Urinary bladder (tissue), 4 donors: ENCODE measurements around the gene ZNF385B. TPM values are rescaled to one million over a fixed set of nuclear protein-coding genes. Genes with fewer than 3 reads are reported as not detected.

Experiments
- DNase-seq: peaks from one replicate; pipeline ENCODE4 v3.0.0-alpha.2; 2015; ENCODE audit errors: extremely low spot score
- H3K27ac ChIP-seq: one replicate; pipeline ENCODE4 v1.5.1; 2013; ENCODE audit warnings: low read depth, mild to moderate bottlenecking, moderate library complexity
- H3K36me3 ChIP-seq: one replicate; pipeline ENCODE4 v1.6.1; 2013; ENCODE audit warnings: mild to moderate bottlenecking, moderate library complexity; ENCODE audit not compliant: insufficient read depth
- H3K4me1 ChIP-seq: one replicate; pipeline ENCODE4 v1.6.1; 2013; ENCODE audit warnings: mild to moderate bottlenecking, moderate library complexity; ENCODE audit not compliant: insufficient read depth
- H3K4me3 ChIP-seq: one replicate; pipeline ENCODE4 v1.5.1; 2013; ENCODE audit warnings: low read depth, low read length
- WGBS: extraction: QIAGEN DNeasy Blood & Tissue Kit; methylation state at CpG from one replicate; pipeline ENCODE4 v1.1.7; 2013; 5-methylcytosine and 5-hydroxymethylcytosine counted together
- polyA plus RNA-seq: library from polyadenylated mRNA; stranded (reverse); fragments of 200-250 nt; gene quantifications from one replicate; pipeline ENCODE4 v1.2.3, GENCODE V29; 2013
- total RNA-seq: library from RNA; depleted of rRNA; stranded (reverse); fragments of >200 nt; gene quantifications from one replicate; pipeline ENCODE4 v1.2.3, GENCODE V29; 2014
- donor health status: healthy with polysubstance abuse.
- donor health status: healthy.

The ZNF385B gene
- total and polyA plus RNA-seq, 2 donors: 0.47 to 2.5 TPM

DNA sequence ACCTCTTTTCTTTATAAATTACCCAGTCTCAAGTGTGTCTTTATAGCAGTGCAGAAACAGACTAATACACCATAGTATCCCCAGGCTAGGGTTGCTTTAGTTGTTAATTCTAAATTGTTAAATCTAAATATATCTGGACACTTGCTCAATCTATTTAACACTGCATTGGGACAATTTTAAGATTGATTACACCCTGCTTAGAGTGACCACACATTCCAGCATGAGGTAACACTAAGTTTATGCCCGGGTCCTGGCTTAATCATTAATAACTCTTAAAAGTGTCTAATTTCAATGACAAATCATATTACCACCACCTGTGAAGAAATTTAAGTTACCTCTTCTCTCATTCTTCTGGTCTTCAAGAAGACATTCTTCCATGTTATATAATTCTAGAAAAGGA, 131.4 kb downstream of the ZNF385B start:
- 85% methylated on average over 1 of the region's 1 CpG for WGBS
- H3K4me1 ChIP-seq: no peaks in the 10 kb centered on the region
- DNase-seq: no peak
- H3K27ac ChIP-seq: no peak overlapping the region
- H3K36me3 ChIP-seq: no peaks in the 10 kb centered on the region
- no peak overlapping the region for H3K4me3 ChIP-seq

GRCh38 chr2:179726461-179727180, 134.8 kb downstream of the ZNF385B start:
- DNase-seq: no peak
- no peaks in the 10 kb centered on the region for H3K36me3 ChIP-seq
- H3K4me1 ChIP-seq: no peaks in the 10 kb centered on the region
- no peak overlapping the region for H3K27ac ChIP-seq
- H3K4me3 ChIP-seq: no peak overlapping the region
- 94% methylated on average over 5 of the region's 5 CpGs for WGBS

DNA sequence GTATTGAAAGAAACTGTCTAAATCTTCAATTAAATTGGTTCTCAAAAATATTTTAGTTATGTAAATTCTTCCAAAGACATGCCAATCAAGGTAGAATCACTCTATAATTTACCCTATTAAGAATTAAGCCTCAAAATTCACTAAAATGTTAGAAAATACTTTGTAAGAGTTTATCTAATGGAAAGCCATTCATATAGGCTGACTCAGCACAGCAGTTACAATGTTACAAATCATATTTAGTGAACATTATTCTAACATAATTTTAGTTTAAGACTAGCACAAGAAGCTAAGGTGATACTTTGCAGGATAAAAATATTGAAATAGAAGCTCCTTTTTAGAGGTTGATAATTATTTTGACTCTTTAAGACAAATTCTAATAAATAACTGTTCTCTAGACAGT, 137.0 kb downstream of the ZNF385B start:
- Histone ChIP-seq H3K4me3 (no peak overlapping the region), H3K36me3 (no peaks in the 10 kb centered on the region), H3K27ac (no peak overlapping the region), H3K4me1 (no peaks in the 10 kb centered on the region)
- DNase-seq: no peak

- Histone ChIP-seq H3K27ac (no peak overlapping the region), H3K4me1 (no peaks in the 10 kb centered on the region), H3K36me3 (no peaks in the 10 kb centered on the region), H3K4me3 (no peak overlapping the region)
- DNase-seq: no peak
Measured at GRCh38 chr2:179720173-179720772, 141.1 kb downstream of the ZNF385B start.

DNA sequence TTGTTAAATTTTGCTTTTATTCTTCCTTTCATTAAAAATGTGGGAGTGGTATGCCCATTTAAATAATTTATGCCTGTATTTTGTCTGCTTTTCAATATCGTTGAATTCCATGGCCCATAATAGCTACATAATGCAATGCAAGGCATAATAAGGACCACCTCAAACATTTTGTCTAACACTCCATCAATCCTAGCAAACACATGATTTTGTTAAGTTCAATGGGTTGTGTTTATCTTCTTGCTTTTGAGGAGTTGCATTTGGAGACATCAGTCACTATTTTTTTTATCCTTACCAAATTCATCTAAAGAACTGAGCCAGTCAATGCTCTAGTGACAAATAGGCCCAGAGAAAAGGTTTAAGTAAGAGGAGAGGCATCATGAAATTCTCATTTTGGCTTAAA, 145.5 kb downstream of the ZNF385B start:
- 87% methylated on average over 1 of the region's 1 CpG for WGBS
- DNase-seq: no peak
- Histone ChIP-seq H3K4me3 (no peak overlapping the region), H3K4me1 (no peaks in the 10 kb centered on the region), H3K27ac (no peak overlapping the region), H3K36me3 (no peaks in the 10 kb centered on the region)

- Histone ChIP-seq H3K4me3 (no peak overlapping the region), H3K4me1 (no peaks in the 10 kb centered on the region), H3K36me3 (no peaks in the 10 kb centered on the region), H3K27ac (no peak overlapping the region)
- WGBS: 72% methylated on average over 1 of the region's 1 CpG
- no peak for DNase-seq
Measured at GRCh38 chr2:179715196-179715595, 146.2 kb downstream of the ZNF385B start.

GRCh38 chr2:179712825-179713224, 148.6 kb downstream of the ZNF385B start:
- DNase-seq: no peak
- H3K4me3 ChIP-seq: no peak overlapping the region
- no peak overlapping the region for H3K27ac ChIP-seq
- no peaks in the 10 kb centered on the region for H3K36me3 ChIP-seq
- WGBS: 84% methylated on average over 4 of the region's 4 CpGs
- H3K4me1 ChIP-seq: no peaks in the 10 kb centered on the region

- Histone ChIP-seq H3K27ac (no peak overlapping the region), H3K4me1 (no peaks in the 10 kb centered on the region), H3K4me3 (no peak overlapping the region), H3K36me3 (no peaks in the 10 kb centered on the region)
- WGBS: 69% methylated on average over 4 of the region's 4 CpGs
- DNase-seq: no peak
Measured at GRCh38 chr2:179711375-179711774, 150.0 kb downstream of the ZNF385B start.

- H3K36me3 ChIP-seq: no peaks in the 10 kb centered on the region
- WGBS: 67% methylated on average over 1 of the region's 1 CpG
- no peak for DNase-seq
- H3K4me3 ChIP-seq: no peak overlapping the region
- no peak overlapping the region for H3K27ac ChIP-seq
- H3K4me1 ChIP-seq: no peaks in the 10 kb centered on the region
Measured at GRCh38 chr2:179703702-179704101, 157.7 kb downstream of the ZNF385B start.

GRCh38 chr2:179702912-179703311, 158.5 kb downstream of the ZNF385B start:
- no peak overlapping the region for H3K4me3 ChIP-seq
- H3K4me1 ChIP-seq: no peaks in the 10 kb centered on the region
- no peak overlapping the region for H3K27ac ChIP-seq
- WGBS: 90% methylated on average over 1 of the region's 1 CpG
- H3K36me3 ChIP-seq: no peaks in the 10 kb centered on the region
- DNase-seq: no peak

GRCh38 chr2:179701524-179702110, 159.8 kb downstream of the ZNF385B start:
- Histone ChIP-seq H3K36me3 (no peaks in the 10 kb centered on the region), H3K4me3 (no peak overlapping the region), H3K4me1 (no peaks in the 10 kb centered on the region), H3K27ac (no peak overlapping the region)
- WGBS: 38% methylated on average over 5 of the region's 5 CpGs
- DNase-seq: no peak

GRCh38 chr2:179695486-179695885, 165.9 kb downstream of the ZNF385B start:
- Histone ChIP-seq H3K4me3 (no peak overlapping the region), H3K36me3 (peaks cover 1% of the 10 kb centered on the region), H3K4me1 (no peaks in the 10 kb centered on the region), H3K27ac (no peak overlapping the region)
- 95% methylated on average over 1 of the region's 1 CpG for WGBS
- no peak for DNase-seq

DNA sequence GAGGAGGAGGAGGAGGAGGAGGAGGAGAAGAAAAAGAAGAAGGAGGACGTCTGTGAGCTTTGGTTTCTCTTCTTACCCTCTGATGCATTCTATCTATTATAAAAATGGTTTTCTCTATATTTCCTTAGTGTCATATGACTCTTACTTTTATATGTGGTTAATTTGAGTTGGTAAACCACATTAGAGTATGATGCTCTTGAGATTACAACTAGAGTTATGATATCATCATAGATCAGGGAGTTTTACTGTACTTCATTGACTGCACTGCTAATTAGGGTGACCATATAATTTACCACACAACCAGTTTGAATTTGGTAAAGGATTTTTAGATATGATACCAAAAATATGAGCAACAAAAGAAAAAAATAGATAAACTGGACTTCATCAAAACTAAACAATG, 166.4 kb downstream of the ZNF385B start:
- Histone ChIP-seq H3K36me3 (peaks cover 1% of the 10 kb centered on the region), H3K4me3 (no peak overlapping the region), H3K4me1 (no peaks in the 10 kb centered on the region), H3K27ac (no peak overlapping the region)
- WGBS: 73% methylated on average over 1 of the region's 1 CpG
- DNase-seq: no peak

DNA sequence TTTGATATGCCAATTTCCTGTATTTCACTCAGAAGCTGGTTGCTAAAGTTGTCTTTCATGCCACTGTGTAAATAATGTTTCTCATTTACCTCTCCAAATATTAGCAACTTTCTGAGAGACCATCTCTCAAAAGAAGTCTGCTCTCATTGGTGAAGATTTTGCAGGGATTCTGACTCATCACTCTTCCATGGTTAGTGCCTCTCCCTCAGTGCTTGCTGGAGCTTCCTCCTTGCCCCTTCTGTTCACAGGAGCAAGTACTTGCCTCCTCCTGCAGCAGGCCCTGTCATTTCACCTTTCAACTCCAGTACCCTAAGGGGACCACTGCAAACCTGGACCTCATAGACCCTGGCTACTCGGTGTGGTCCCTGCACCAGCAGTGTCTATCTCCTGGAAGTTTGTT, 168.8 kb downstream of the ZNF385B start:
- no peak overlapping the region for H3K27ac ChIP-seq
- no peaks in the 10 kb centered on the region for H3K4me1 ChIP-seq
- H3K36me3 ChIP-seq: peaks cover 1% of the 10 kb centered on the region
- H3K4me3 ChIP-seq: no peak overlapping the region
- no peak for DNase-seq
- WGBS: 53% methylated on average over 1 of the region's 1 CpG
